Thyroid gland (tissue), 4 donors: ENCODE results near the gene POFUT1. TPM values are rescaled to one million over a fixed set of nuclear protein-coding genes. Genes with fewer than 3 reads are reported as not detected.

Experiments used
- DNase-seq, 2 donors: peaks; one replicate each; pipeline ENCODE4 v3.0.0-alpha.2; 2019
- H3K27ac ChIP-seq, 3 donors: fragments of 200-600 bp; sonication (generic); 1 replicate in 2 of 3; 2 replicates in 1 of 3; pipeline ENCODE4 v1.5.1; 2016 to 2019; ENCODE audit warnings: mild to moderate bottlenecking in 1 of 3, moderate library complexity in 1 of 3
- H3K27me3 ChIP-seq: fragments of 200-600 bp; sonication (generic); one replicate; pipeline ENCODE4 v1.5.1; 2019
- H3K36me3 ChIP-seq, 2 donors: fragments of 200-600 bp; sonication (generic); one replicate each; pipeline ENCODE4 v1.5.1; 2016 to 2019
- H3K4me1 ChIP-seq, 2 donors: fragments of 200-600 bp; sonication (generic); one replicate each; pipeline ENCODE4 v1.5.1; 2017 to 2019
- H3K4me3 ChIP-seq, 3 donors: fragments of 200-600 bp; sonication (generic); replicated peaks in 1 of 3; 1 replicate in 2 of 3; 2 replicates in 1 of 3; pipeline ENCODE4 v1.5.1; 2016; ENCODE audit warnings: mild to moderate bottlenecking in 1 of 3
- H3K9me3 ChIP-seq: fragments of 200-600 bp; sonication (generic); one replicate; pipeline ENCODE4 v1.5.1; 2017
- CTCF ChIP-seq, 6 experiments: fragments of 200-600 bp in 3 of 6; fragments of 450-650 bp in 3 of 6; sonication (generic) in 3 of 6; IDR thresholded peaks; one replicate each; pipeline ENCODE4 v1.5.1; 2016 to 2019; ENCODE audit warnings: antibody characterized with exemption in 6 of 6, mild to moderate bottlenecking in 2 of 6, inconsistent platforms in 1 of 6, moderate library complexity in 1 of 6
- POLR2A ChIP-seq, 2 donors: fragments of 450-650 bp; IDR thresholded peaks; one replicate each; pipeline ENCODE4 v1.6.1; 2017; ENCODE audit warnings: antibody characterized with exemption in 2 of 2, mild to moderate bottlenecking in 2 of 2, moderate library complexity in 1 of 2
- WGBS, 2 donors: methylation state at CpG; one replicate each; pipeline ENCODE4 v1.1.5; 2017; 5-methylcytosine and 5-hydroxymethylcytosine counted together
- intact Hi-C: fragments of 100-400 bp; cut with DNase I; formaldehyde crosslinking; loops from one replicate; pipeline ENCODE4 v1.15.1; 2023
- total RNA-seq, 4 donors: library from RNA; depleted of rRNA; stranded (reverse); fragments of >200 nt; gene quantifications; one replicate each; pipeline ENCODE4 v1.2.3, GENCODE V29; 2016

POFUT1 gene
- total RNA-seq, 4 donors from 2014 or later = 35.1 to 40.5 (median 38.5) TPM

- Histone ChIP-seq H3K9me3 (no peaks in the 10 kb centered on the region), H3K4me1 (peaks cover 45 to 58% of the 10 kb centered on the region in 2 donors), H3K4me3 (no peak overlapping the region), H3K27ac (peak overlapping the region; percentile 79 to 90 (median 87)), H3K27me3 (no peaks in the 10 kb centered on the region), H3K36me3 (peaks cover 14 to 20% of the 10 kb centered on the region in 2 donors)
- intact Hi-C loops = loop anchor here (10.0 kb wide), 2 partner anchors 89 to 251 kb away; no protein-coding TSS in a partner anchor
- TF ChIP-seq CTCF (IDR thresholded peaks at IDR 0.05) (no peak), POLR2A (IDR thresholded peaks at IDR 0.05) (no peak)
- WGBS, 2 donors = 58% methylated on average over 11 of the region's 11 CpGs
- no peak for DNase-seq
Measured at GRCh38 chr20:32203356-32204204, 4.1 kb upstream of the POFUT1 start.

- peak; percentile 57 to 66 for DNase-seq
- H3K27ac ChIP-seq = peak overlapping the region; percentile 79 to 90 (median 87)
Measured at GRCh38 chr20:32204205-32205109, 3.2 kb upstream of the POFUT1 start.

GRCh38 chr20:32205110-32205842, 2.4 kb upstream of the POFUT1 start:
- no peak for DNase-seq
- TF ChIP-seq POLR2A (IDR thresholded peaks at IDR 0.05) = no peak
- no peak for TF ChIP-seq CTCF (IDR thresholded peaks at IDR 0.05)
- Histone ChIP-seq H3K4me1 (peaks cover 45 to 65% of the 10 kb centered on the region in 2 donors), H3K27me3 (no peaks in the 10 kb centered on the region), H3K4me3 (peak overlapping the region in 1 of 3 donors; percentile 84), H3K27ac (peak overlapping the region; percentile 79 to 90 (median 87)), H3K9me3 (no peaks in the 10 kb centered on the region), H3K36me3 (peaks cover 11 to 14% of the 10 kb centered on the region in 2 donors)
- WGBS, 2 donors = 68 to 72% methylated on average over 5 of the region's 5 CpGs
- intact Hi-C loops = loop anchor here (10.0 kb wide), 2 partner anchors 90 to 250 kb away; no protein-coding TSS in a partner anchor

More at GRCh38 chr20:32204205-32205109, 3.2 kb upstream of the POFUT1 start:
- H3K4me1 ChIP-seq = peaks cover 45 to 65% of the 10 kb centered on the region in 2 donors
- peak in 1 of 2 donors; percentile 35 for TF ChIP-seq POLR2A (IDR thresholded peaks at IDR 0.05)
- no peak for TF ChIP-seq CTCF (IDR thresholded peaks at IDR 0.05)
- peaks cover 14 to 17% of the 10 kb centered on the region in 2 donors for H3K36me3 ChIP-seq
- intact Hi-C loops = loop anchor here (10.0 kb wide), 2 partner anchors 90 to 250 kb away; no protein-coding TSS in a partner anchor
- no peak overlapping the region for H3K4me3 ChIP-seq
- WGBS, 2 donors = 37 to 38% methylated on average over 4 of the region's 4 CpGs
- no peaks in the 10 kb centered on the region for H3K9me3 ChIP-seq
- no peaks in the 10 kb centered on the region for H3K27me3 ChIP-seq

GRCh38 chr20:32205843-32206759, 1.6 kb upstream of the POFUT1 start:
- H3K4me1 ChIP-seq = peaks cover 45 to 65% of the 10 kb centered on the region in 2 donors
- no peaks in the 10 kb centered on the region for H3K9me3 ChIP-seq
- intact Hi-C loops = loop anchor here (10.0 kb wide), 2 partner anchors 91 to 249 kb away; no protein-coding TSS in a partner anchor
- peaks cover 4 to 14% of the 10 kb centered on the region in 2 donors for H3K36me3 ChIP-seq
- H3K27me3 ChIP-seq = no peaks in the 10 kb centered on the region
- H3K27ac ChIP-seq = peak overlapping the region; percentile 79 to 90 (median 87)
- no peak for DNase-seq
- H3K4me3 ChIP-seq = peak overlapping the region in 1 of 3 donors; percentile 84
- TF ChIP-seq POLR2A (IDR thresholded peaks at IDR 0.05) (no peak), CTCF (IDR thresholded peaks at IDR 0.05) (no peak)
- WGBS, 2 donors = 37 to 43% methylated on average over 8 of the region's 8 CpGs
